Measurements from ENCODE around the gene EEPD1.
"Not testable (repeated sequence)": the region's sequence is repeated elsewhere in the genome, so short reads cannot be mapped to it uniquely, and the experiment has no call there.

The EEPD1 gene

GRCh38 chr7:36148422-36149065 is 4.5 kb upstream of the EEPD1 start:
- Histone ChIP-seq H4K20me1 (ENCODE audit: insufficient read depth, low read length) (no peaks in the 10 kb centered on the region), H3K4me2 (ENCODE audit: insufficient read depth, low read length) (no peak overlapping the region), H3K27ac (ENCODE audit: low read length) (no peak overlapping the region), H2AFZ (ENCODE audit: low read depth, low read length) (no peak overlapping the region), H3K4me1 (ENCODE audit: insufficient read depth, low read length) (peaks cover 10% of the 10 kb centered on the region), H3K79me2 (ENCODE audit: insufficient read depth, low read length) (no peaks in the 10 kb centered on the region), H3K27me3 (ENCODE audit: insufficient read depth, low read length, poor library complexity) (no peaks in the 10 kb centered on the region), H3K9ac (ENCODE audit: low read depth, low read length) (no peak overlapping the region), H3K36me3 (ENCODE audit: insufficient read depth, low read length) (no peaks in the 10 kb centered on the region), H3K4me3 (ENCODE audit: low read depth in 1 of 2, low read length in 2 of 2) (no peak overlapping the region), H3K9me3 (ENCODE audit: insufficient read depth, low read length, severe bottlenecking) (no peaks in the 10 kb centered on the region)
- TF ChIP-seq CTCF (IDR thresholded peaks at IDR 0.05; ENCODE audit: borderline replicate concordance, extremely low read depth, low read length, poor library complexity, severe bottlenecking) (no peak), EZH2 (IDR thresholded peaks at IDR 0.05; ENCODE audit: borderline replicate concordance, low read depth, low read length, severe bottlenecking) (no peak)
- ATAC-seq (ENCODE audit: insufficient read depth, low read depth), result no peak
- no peak for DNase-seq

- H3K4me1 ChIP-seq (ENCODE audit: insufficient read depth, low read length), result peaks cover 17% of the 10 kb centered on the region
- H3K79me2 ChIP-seq (ENCODE audit: insufficient read depth, low read length); H4K20me1 ChIP-seq (ENCODE audit: insufficient read depth, low read length); H2AFZ ChIP-seq (ENCODE audit: low read depth, low read length); H3K9ac ChIP-seq (ENCODE audit: low read depth, low read length); H3K4me2 ChIP-seq (ENCODE audit: insufficient read depth, low read length); H3K4me3 ChIP-seq (ENCODE audit: low read depth in 1 of 2, low read length in 2 of 2); H3K36me3 ChIP-seq (ENCODE audit: insufficient read depth, low read length); H3K27me3 ChIP-seq (ENCODE audit: insufficient read depth, low read length, poor library complexity); ATAC-seq (ENCODE audit: insufficient read depth, low read depth); H3K27ac ChIP-seq (ENCODE audit: low read length); DNase-seq; H3K9me3 ChIP-seq (ENCODE audit: insufficient read depth, low read length, severe bottlenecking): not testable (repeated sequence)
Measured at GRCh38 chr7:36149240-36149639, 3.8 kb upstream of the EEPD1 start.

GRCh38 chr7:36149694-36150452 is 3.2 kb upstream of the EEPD1 start:
- Histone ChIP-seq H3K27me3 (ENCODE audit: insufficient read depth, low read length, poor library complexity) (no peaks in the 10 kb centered on the region), H4K20me1 (ENCODE audit: insufficient read depth, low read length) (peaks cover 8% of the 10 kb centered on the region; the same call in 1 of the 2 replicates), H3K27ac (ENCODE audit: low read length) (no peak overlapping the region), H3K79me2 (ENCODE audit: insufficient read depth, low read length) (no peaks in the 10 kb centered on the region), H3K4me1 (ENCODE audit: insufficient read depth, low read length) (peaks cover 23% of the 10 kb centered on the region), H3K9me3 (ENCODE audit: insufficient read depth, low read length, severe bottlenecking) (no peaks in the 10 kb centered on the region), H3K4me3 (ENCODE audit: low read depth in 1 of 2, low read length in 2 of 2) (no peak overlapping the region), H3K9ac (ENCODE audit: low read depth, low read length) (no peak overlapping the region), H3K4me2 (ENCODE audit: insufficient read depth, low read length) (no peak overlapping the region), H3K36me3 (ENCODE audit: insufficient read depth, low read length) (no peaks in the 10 kb centered on the region; the same call in 1 of the 2 replicates), H2AFZ (ENCODE audit: low read depth, low read length) (no peak overlapping the region)
- TF ChIP-seq EZH2 (IDR thresholded peaks at IDR 0.05; ENCODE audit: borderline replicate concordance, low read depth, low read length, severe bottlenecking) (no peak), CTCF (IDR thresholded peaks at IDR 0.05; ENCODE audit: borderline replicate concordance, extremely low read depth, low read length, poor library complexity, severe bottlenecking) (no peak)
- no peak for ATAC-seq (ENCODE audit: insufficient read depth, low read depth)
- no peak for DNase-seq

All from DND-41 (cell line).